ENCODE measurements around the gene NUBPL.

- TF ChIP-seq EZH2phosphoT487 (IDR thresholded peaks at IDR 0.05; ENCODE audit: borderline replicate concordance, low read depth, low read length) (no peak), CTCF (conservative IDR thresholded peaks at IDR 0.05; ENCODE audit: low read length) (no peak)
These were observed 96.7 kb downstream of the NUBPL start for GRCh38 chr14:31657917-31658316.
